Measurements from ENCODE around the gene TCF4.
A peak's percentile ranks its signal among the peaks of the same experiment; 100 is the strongest.

The TCF4 gene

GRCh38 chr18:55430026-55430425, 158.0 kb downstream of the TCF4 start:
- no peak for DNase-seq

- no peak for DNase-seq
Measured at GRCh38 chr18:55427951-55428350, 160.0 kb downstream of the TCF4 start.

GRCh38 chr18:55425698-55426097, 162.3 kb downstream of the TCF4 start:
- no peak for DNase-seq

GRCh38 chr18:55422456-55423180, 165.4 kb downstream of the TCF4 start:
- DNase-seq: no peak

GRCh38 chr18:55421615-55422419, 166.2 kb downstream of the TCF4 start:
- DNase-seq: no peak

GRCh38 chr18:55421308-55421614, 166.7 kb downstream of the TCF4 start:
- no peak for DNase-seq

- no peak for DNase-seq
Measured at GRCh38 chr18:55420665-55421307, 167.2 kb downstream of the TCF4 start.

GRCh38 chr18:55419947-55420664, 167.9 kb downstream of the TCF4 start:
- no peak for DNase-seq

- no peak for DNase-seq
Measured at GRCh38 chr18:55419132-55419946, 168.7 kb downstream of the TCF4 start.

- DNase-seq: no peak
Measured at GRCh38 chr18:55418439-55418838, 169.6 kb downstream of the TCF4 start.

- DNase-seq: no peak
Measured at GRCh38 chr18:55416791-55417190, 171.2 kb downstream of the TCF4 start.

GRCh38 chr18:55415258-55415871, 172.6 kb downstream of the TCF4 start:
- DNase-seq: peak; percentile 31

GRCh38 chr18:55414475-55414874, 173.5 kb downstream of the TCF4 start:
- DNase-seq: no peak

- DNase-seq: no peak
Measured at GRCh38 chr18:55413474-55413873, 174.5 kb downstream of the TCF4 start.

- no peak for DNase-seq
Measured at GRCh38 chr18:55407774-55408535, 180.0 kb downstream of the TCF4 start.

- no peak for DNase-seq
Measured at GRCh38 chr18:55407191-55407590, 180.8 kb downstream of the TCF4 start.

GRCh38 chr18:55406451-55406991, 181.5 kb downstream of the TCF4 start:
- DNase-seq: peak; percentile 16

- DNase-seq: peak; percentile 37
Measured at GRCh38 chr18:55405893-55406406, 182.0 kb downstream of the TCF4 start.

GRCh38 chr18:55405475-55405874, 182.5 kb downstream of the TCF4 start:
- DNase-seq: no peak

GRCh38 chr18:55404832-55405465, 183.0 kb downstream of the TCF4 start:
- no peak for DNase-seq

Data from NCI-H2029 (cell line).